Neural cell (in vitro differentiated cells): ENCODE measurements around the gene NFE2L3.

Source experiments
- EP300 ChIP-seq: fragments of 450-650 bp; conservative IDR thresholded peaks from 2 replicates; pipeline ENCODE4 v1.6.1; 2014; ENCODE audit warnings: antibody characterized with exemption, mild to moderate bottlenecking, moderate library complexity; ENCODE audit not compliant: poor library complexity, severe bottlenecking
- EZH2 ChIP-seq: fragments of 200-600, 300-800 bp; shearing (Covaris generic), sonication (generic); IDR thresholded peaks from 2 replicates; pipeline ENCODE4 v1.6.1; 2014; ENCODE audit warnings: antibody characterized with exemption, low read length, borderline replicate concordance, mild to moderate bottlenecking; ENCODE audit not compliant: insufficient read depth, poor library complexity, severe bottlenecking
- MXI1 ChIP-seq: fragments of 450-650 bp; conservative IDR thresholded peaks from 2 replicates; pipeline ENCODE4 v1.6.1; 2014; ENCODE audit warnings: antibody characterized with exemption, mild to moderate bottlenecking; ENCODE audit not compliant: poor library complexity, severe bottlenecking
- TF ChIP-seq, protein P1 (sequence below): fragments of 450-650 bp; IDR thresholded peaks from 2 replicates; pipeline ENCODE4 v1.5.1; 2014; ENCODE audit warnings: antibody characterized with exemption, mild to moderate bottlenecking, moderate library complexity; ENCODE audit not compliant: poor library complexity, severe bottlenecking
- TF ChIP-seq, protein P2 (sequence below): IDR thresholded peaks from 2 replicates; pipeline ENCODE4 v1.6.1; 2012; ENCODE audit warnings: borderline replicate concordance

DNA sequence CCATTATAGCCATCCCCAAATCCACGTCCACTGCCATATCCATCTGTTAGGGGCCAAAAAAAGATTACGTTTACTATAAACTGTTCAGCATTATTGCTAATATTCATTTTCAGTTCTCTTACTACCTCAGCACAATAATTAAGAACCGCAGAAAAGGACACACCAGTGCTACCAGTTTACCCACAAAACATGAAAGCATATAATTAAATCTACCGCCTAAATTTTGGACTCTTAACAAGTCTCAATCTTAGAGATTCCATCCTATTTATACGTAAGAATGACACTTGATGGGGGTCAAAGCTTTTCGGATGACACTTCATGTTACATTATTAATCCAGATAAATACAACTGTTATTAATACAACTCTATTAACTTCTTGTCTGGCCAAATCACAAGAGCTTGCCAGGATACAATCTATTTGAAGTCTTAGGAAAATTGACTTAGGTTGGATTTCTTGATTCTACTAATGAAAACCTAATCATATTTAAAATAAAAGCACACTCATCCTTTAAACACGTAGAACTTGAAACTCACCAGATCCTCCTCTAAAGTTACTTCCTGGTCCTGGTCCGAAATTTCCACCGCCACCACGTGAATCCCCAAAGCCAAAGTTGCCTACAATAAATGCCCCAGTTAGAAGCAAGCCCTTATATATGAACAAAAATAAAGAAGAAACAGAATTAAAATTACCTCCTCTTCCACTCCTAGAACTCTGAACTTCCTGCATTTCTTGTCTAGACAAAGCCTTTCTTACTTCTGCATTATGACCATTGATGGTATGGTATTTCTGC is 44.1 kb downstream of the NFE2L3 start:
- TF ChIP-seq, protein P1, sequence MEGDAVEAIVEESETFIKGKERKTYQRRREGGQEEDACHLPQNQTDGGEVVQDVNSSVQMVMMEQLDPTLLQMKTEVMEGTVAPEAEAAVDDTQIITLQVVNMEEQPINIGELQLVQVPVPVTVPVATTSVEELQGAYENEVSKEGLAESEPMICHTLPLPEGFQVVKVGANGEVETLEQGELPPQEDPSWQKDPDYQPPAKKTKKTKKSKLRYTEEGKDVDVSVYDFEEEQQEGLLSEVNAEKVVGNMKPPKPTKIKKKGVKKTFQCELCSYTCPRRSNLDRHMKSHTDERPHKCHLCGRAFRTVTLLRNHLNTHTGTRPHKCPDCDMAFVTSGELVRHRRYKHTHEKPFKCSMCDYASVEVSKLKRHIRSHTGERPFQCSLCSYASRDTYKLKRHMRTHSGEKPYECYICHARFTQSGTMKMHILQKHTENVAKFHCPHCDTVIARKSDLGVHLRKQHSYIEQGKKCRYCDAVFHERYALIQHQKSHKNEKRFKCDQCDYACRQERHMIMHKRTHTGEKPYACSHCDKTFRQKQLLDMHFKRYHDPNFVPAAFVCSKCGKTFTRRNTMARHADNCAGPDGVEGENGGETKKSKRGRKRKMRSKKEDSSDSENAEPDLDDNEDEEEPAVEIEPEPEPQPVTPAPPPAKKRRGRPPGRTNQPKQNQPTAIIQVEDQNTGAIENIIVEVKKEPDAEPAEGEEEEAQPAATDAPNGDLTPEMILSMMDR = no peak
- TF ChIP-seq EP300 = no peak
- TF ChIP-seq EZH2 = no peak
- TF ChIP-seq MXI1 = no peak
- TF ChIP-seq, protein P2, sequence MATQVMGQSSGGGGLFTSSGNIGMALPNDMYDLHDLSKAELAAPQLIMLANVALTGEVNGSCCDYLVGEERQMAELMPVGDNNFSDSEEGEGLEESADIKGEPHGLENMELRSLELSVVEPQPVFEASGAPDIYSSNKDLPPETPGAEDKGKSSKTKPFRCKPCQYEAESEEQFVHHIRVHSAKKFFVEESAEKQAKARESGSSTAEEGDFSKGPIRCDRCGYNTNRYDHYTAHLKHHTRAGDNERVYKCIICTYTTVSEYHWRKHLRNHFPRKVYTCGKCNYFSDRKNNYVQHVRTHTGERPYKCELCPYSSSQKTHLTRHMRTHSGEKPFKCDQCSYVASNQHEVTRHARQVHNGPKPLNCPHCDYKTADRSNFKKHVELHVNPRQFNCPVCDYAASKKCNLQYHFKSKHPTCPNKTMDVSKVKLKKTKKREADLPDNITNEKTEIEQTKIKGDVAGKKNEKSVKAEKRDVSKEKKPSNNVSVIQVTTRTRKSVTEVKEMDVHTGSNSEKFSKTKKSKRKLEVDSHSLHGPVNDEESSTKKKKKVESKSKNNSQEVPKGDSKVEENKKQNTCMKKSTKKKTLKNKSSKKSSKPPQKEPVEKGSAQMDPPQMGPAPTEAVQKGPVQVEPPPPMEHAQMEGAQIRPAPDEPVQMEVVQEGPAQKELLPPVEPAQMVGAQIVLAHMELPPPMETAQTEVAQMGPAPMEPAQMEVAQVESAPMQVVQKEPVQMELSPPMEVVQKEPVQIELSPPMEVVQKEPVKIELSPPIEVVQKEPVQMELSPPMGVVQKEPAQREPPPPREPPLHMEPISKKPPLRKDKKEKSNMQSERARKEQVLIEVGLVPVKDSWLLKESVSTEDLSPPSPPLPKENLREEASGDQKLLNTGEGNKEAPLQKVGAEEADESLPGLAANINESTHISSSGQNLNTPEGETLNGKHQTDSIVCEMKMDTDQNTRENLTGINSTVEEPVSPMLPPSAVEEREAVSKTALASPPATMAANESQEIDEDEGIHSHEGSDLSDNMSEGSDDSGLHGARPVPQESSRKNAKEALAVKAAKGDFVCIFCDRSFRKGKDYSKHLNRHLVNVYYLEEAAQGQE = no peak
